Measurements from ENCODE around the gene WFDC11.
A peak's percentile ranks its signal among the peaks of the same experiment; 100 is the strongest.

WFDC11 gene

DNA sequence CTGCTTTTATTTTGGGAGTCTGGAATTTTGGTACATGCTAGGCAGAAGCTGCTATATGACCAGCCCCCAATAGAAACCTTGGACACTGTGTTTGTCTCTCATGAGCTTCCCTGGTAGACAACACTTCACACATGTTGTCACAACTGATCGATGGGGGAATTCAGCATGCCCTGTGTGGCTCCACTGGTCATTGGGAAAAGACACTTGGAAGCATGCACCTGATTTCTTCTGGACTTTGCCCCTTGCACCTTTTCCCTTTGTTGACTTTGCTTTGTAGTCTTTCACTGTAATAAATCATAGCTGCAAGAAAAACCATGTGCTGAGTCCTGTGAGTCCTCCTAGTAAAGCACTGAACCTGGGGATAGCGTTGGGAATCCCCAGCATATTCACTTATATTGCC lies 48.4 kb downstream of the WFDC11 start:
- WGBS (ENCODE audit: extremely low coverage, insufficient coverage, low lambda C conversion rate): no CpG with 5 or more reads among the region's 2 CpGs
- H3K36me3 ChIP-seq (ENCODE audit: control insufficient read depth, insufficient read depth, low read length): no peaks in the 10 kb centered on the region

DNA sequence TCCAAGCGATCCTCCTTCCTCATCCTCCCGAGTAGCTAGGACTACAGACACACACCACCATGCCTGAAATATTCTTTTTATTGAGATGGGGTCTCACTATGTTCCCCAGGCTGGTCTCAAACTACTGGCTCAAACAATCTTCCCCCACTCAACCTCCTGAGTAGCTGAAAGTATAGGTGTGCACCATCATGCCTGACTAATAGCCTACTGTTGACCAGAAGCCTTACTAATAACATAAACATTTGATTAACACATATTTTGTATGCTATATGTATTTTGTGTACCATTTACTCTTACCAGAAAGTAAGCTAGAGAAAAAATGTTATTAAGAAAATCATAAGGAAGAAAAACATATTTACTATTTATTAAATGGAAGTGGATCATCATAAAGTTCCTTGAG lies 52.4 kb downstream of the WFDC11 start:
- Histone ChIP-seq H3K79me2 (ENCODE audit: control insufficient read depth, insufficient read depth, low read length) (no peaks in the 10 kb centered on the region), H3K4me1 (ENCODE audit: control insufficient read depth, low read depth, low read length) (no peaks in the 10 kb centered on the region), H3K4me3 (ENCODE audit: low read length) (no peak overlapping the region), H4K5ac (ENCODE audit: low read length) (no peak overlapping the region), H2AK5ac (ENCODE audit: low read length) (no peak overlapping the region), H3K36me3 (ENCODE audit: control insufficient read depth, insufficient read depth, low read length) (no peaks in the 10 kb centered on the region), H4K8ac (ENCODE audit: low read depth, low read length) (no peak overlapping the region), H3K4ac (ENCODE audit: low read depth, low read length) (no peak overlapping the region), H2BK15ac (replicated peaks; ENCODE audit: low read depth) (peak overlapping the region; percentile 42), H3K27me3 (ENCODE audit: insufficient read depth, low read length, poor library complexity) (no peaks in the 10 kb centered on the region), H3K18ac (ENCODE audit: low read length) (no peak overlapping the region), H3K23ac (ENCODE audit: low read length) (no peak overlapping the region), H3K9ac (ENCODE audit: low read length) (no peak overlapping the region), H2BK120ac (ENCODE audit: low read depth, low read length) (no peak overlapping the region), H2BK5ac (ENCODE audit: low read length) (no peak overlapping the region), H3K56ac (ENCODE audit: low read length) (no peak overlapping the region), H3K27ac (ENCODE audit: low read depth, low read length) (no peak overlapping the region), H3K4me2 (ENCODE audit: low read length) (no peak overlapping the region), H3K79me1 (ENCODE audit: low read length) (no peaks in the 10 kb centered on the region)
- no CpG with 5 or more reads among the region's 2 CpGs for WGBS (ENCODE audit: extremely low coverage, insufficient coverage, low lambda C conversion rate)
- DNase-seq: no peak

More for the DNA sequence above, 48.4 kb downstream of the WFDC11 start:
- Histone ChIP-seq H2BK15ac (replicated peaks; ENCODE audit: low read depth) (no peak overlapping the region), H2BK5ac (ENCODE audit: low read length) (no peak overlapping the region), H3K27me3 (ENCODE audit: insufficient read depth, low read length, poor library complexity) (no peaks in the 10 kb centered on the region), H3K27ac (ENCODE audit: low read depth, low read length) (no peak overlapping the region), H3K4me2 (ENCODE audit: low read length) (no peak overlapping the region), H4K5ac (ENCODE audit: low read length) (no peak overlapping the region), H3K4ac (ENCODE audit: low read depth, low read length) (no peak overlapping the region), H3K9ac (ENCODE audit: low read length) (no peak overlapping the region), H4K8ac (ENCODE audit: low read depth, low read length) (no peak overlapping the region), H3K18ac (ENCODE audit: low read length) (no peak overlapping the region), H3K79me1 (ENCODE audit: low read length) (no peaks in the 10 kb centered on the region), H3K56ac (ENCODE audit: low read length) (no peak overlapping the region), H3K4me1 (ENCODE audit: control insufficient read depth, low read depth, low read length) (no peaks in the 10 kb centered on the region), H3K4me3 (ENCODE audit: low read length) (no peak overlapping the region), H3K23ac (ENCODE audit: low read length) (no peak overlapping the region), H2BK120ac (ENCODE audit: low read depth, low read length) (no peak overlapping the region), H2AK5ac (ENCODE audit: low read length) (no peak overlapping the region), H3K79me2 (ENCODE audit: control insufficient read depth, insufficient read depth, low read length) (no peaks in the 10 kb centered on the region)
- no peak for DNase-seq

DNA sequence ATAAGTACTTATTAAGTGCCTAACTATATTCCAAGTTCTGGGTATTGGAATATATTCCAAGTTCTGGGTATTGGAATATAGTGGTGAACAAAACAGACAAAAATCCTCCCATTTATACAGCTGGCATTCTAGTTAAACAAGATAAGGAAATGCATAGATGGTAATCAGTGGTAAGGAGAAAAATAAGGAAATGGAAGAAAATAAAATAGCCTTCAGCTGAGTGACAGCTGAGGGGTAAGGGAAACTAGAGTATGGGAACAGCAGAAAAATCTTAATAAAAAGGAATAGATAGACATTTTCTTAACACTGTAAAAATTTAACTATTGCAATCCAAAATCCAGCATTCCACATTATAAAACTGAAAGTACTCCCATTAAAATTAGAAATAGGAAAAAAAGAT lies 57.7 kb downstream of the WFDC11 start:
- H3K79me2 ChIP-seq (ENCODE audit: control insufficient read depth, insufficient read depth, low read length): no peaks in the 10 kb centered on the region
- H3K4me1 ChIP-seq (ENCODE audit: control insufficient read depth, low read depth, low read length): no peaks in the 10 kb centered on the region
- H3K4me2 ChIP-seq (ENCODE audit: low read length): no peak overlapping the region
- no peak overlapping the region for H3K4ac ChIP-seq (ENCODE audit: low read depth, low read length)
- H3K36me3 ChIP-seq (ENCODE audit: control insufficient read depth, insufficient read depth, low read length): no peaks in the 10 kb centered on the region
- no peak overlapping the region for H3K23ac ChIP-seq (ENCODE audit: low read length)
- no peak overlapping the region for H3K4me3 ChIP-seq (ENCODE audit: low read length)
- H2BK120ac ChIP-seq (ENCODE audit: low read depth, low read length): no peak overlapping the region
- H3K9ac ChIP-seq (ENCODE audit: low read length): no peak overlapping the region
- no peak overlapping the region for H3K27ac ChIP-seq (ENCODE audit: low read depth, low read length)
- H2AK5ac ChIP-seq (ENCODE audit: low read length): no peak overlapping the region
- H2BK15ac ChIP-seq (replicated peaks; ENCODE audit: low read depth): no peak overlapping the region
- no peak overlapping the region for H4K5ac ChIP-seq (ENCODE audit: low read length)
- no peaks in the 10 kb centered on the region for H3K27me3 ChIP-seq (ENCODE audit: insufficient read depth, low read length, poor library complexity)
- H4K8ac ChIP-seq (ENCODE audit: low read depth, low read length): no peak overlapping the region
- H3K18ac ChIP-seq (ENCODE audit: low read length): no peak overlapping the region
- H2BK5ac ChIP-seq (ENCODE audit: low read length): no peak overlapping the region
- H3K56ac ChIP-seq (ENCODE audit: low read length): no peak overlapping the region
- DNase-seq: no peak
- H3K79me1 ChIP-seq (ENCODE audit: low read length): no peaks in the 10 kb centered on the region

DNA sequence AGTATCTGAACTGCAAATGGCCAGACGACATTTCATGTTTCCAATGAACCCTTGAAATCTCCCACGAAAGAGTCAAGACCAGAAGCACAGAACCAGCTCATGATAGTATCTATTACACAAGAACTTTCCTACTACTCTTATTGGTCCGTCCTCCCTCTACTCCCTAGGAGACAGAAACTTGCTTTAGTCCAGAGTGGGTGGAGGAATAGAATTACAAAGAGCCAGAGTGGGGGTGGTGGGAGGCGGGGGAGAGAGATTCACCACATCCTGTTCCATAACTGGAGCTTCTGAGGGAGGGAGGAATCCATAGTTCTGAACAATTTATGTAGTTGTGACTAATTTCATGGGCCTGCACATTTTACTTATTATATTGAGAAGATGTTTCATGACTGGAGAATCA lies 59.0 kb downstream of the WFDC11 start:
- Histone ChIP-seq H3K4ac (ENCODE audit: low read depth, low read length) (no peak overlapping the region), H3K27ac (ENCODE audit: low read depth, low read length) (no peak overlapping the region), H3K4me1 (ENCODE audit: control insufficient read depth, low read depth, low read length) (no peaks in the 10 kb centered on the region), H2BK120ac (ENCODE audit: low read depth, low read length) (no peak overlapping the region), H3K56ac (ENCODE audit: low read length) (no peak overlapping the region), H2BK15ac (replicated peaks; ENCODE audit: low read depth) (no peak overlapping the region), H3K18ac (ENCODE audit: low read length) (no peak overlapping the region), H3K36me3 (ENCODE audit: control insufficient read depth, insufficient read depth, low read length) (no peaks in the 10 kb centered on the region), H4K8ac (ENCODE audit: low read depth, low read length) (no peak overlapping the region), H4K5ac (ENCODE audit: low read length) (no peak overlapping the region), H3K27me3 (ENCODE audit: insufficient read depth, low read length, poor library complexity) (no peaks in the 10 kb centered on the region), H3K4me2 (ENCODE audit: low read length) (no peak overlapping the region), H2BK5ac (ENCODE audit: low read length) (no peak overlapping the region), H3K9ac (ENCODE audit: low read length) (no peak overlapping the region), H3K4me3 (ENCODE audit: low read length) (no peak overlapping the region), H3K23ac (ENCODE audit: low read length) (no peak overlapping the region), H2AK5ac (ENCODE audit: low read length) (no peak overlapping the region), H3K79me2 (ENCODE audit: control insufficient read depth, insufficient read depth, low read length) (no peaks in the 10 kb centered on the region), H3K79me1 (ENCODE audit: low read length) (no peaks in the 10 kb centered on the region)
- DNase-seq: no peak
- no CpG with 5 or more reads among the region's 4 CpGs for WGBS (ENCODE audit: extremely low coverage, insufficient coverage, low lambda C conversion rate)

DNA sequence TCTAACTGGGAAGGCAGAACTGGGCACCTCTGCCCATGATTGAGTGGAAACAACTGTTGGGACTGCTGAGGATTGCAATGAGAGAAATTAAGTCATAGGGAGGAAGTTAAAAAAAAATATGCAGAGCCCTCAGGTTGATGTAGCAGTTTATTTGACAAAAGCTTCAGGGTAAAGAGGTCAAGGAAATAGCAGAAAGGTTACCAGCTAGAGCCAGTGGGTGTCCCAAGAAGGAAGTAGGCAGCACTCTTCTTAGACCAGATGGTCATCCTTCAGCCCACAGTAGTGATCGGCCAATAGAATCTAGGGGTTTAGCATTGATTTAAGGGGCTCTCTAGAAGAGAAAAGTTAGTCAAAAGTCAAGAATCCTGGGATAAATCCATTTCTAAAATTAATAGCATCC lies 62.2 kb downstream of the WFDC11 start:
- H3K18ac ChIP-seq (ENCODE audit: low read length): no peak overlapping the region
- H3K9ac ChIP-seq (ENCODE audit: low read length): no peak overlapping the region
- no peak overlapping the region for H3K23ac ChIP-seq (ENCODE audit: low read length)
- H2BK5ac ChIP-seq (ENCODE audit: low read length): no peak overlapping the region
- H3K4me1 ChIP-seq (ENCODE audit: control insufficient read depth, low read depth, low read length): no peaks in the 10 kb centered on the region
- H2BK120ac ChIP-seq (ENCODE audit: low read depth, low read length): no peak overlapping the region
- H2BK15ac ChIP-seq (replicated peaks; ENCODE audit: low read depth): no peak overlapping the region
- no peak for DNase-seq
- H3K27me3 ChIP-seq (ENCODE audit: insufficient read depth, low read length, poor library complexity): no peaks in the 10 kb centered on the region
- H3K4me3 ChIP-seq (ENCODE audit: low read length): no peak overlapping the region
- WGBS (ENCODE audit: extremely low coverage, insufficient coverage, low lambda C conversion rate): no CpG with 5 or more reads among the region's 1 CpG
- no peaks in the 10 kb centered on the region for H3K79me2 ChIP-seq (ENCODE audit: control insufficient read depth, insufficient read depth, low read length)
- H4K8ac ChIP-seq (ENCODE audit: low read depth, low read length): no peak overlapping the region
- H3K56ac ChIP-seq (ENCODE audit: low read length): no peak overlapping the region
- H3K4ac ChIP-seq (ENCODE audit: low read depth, low read length): no peak overlapping the region
- no peaks in the 10 kb centered on the region for H3K36me3 ChIP-seq (ENCODE audit: control insufficient read depth, insufficient read depth, low read length)
- H2AK5ac ChIP-seq (ENCODE audit: low read length): no peak overlapping the region
- H3K27ac ChIP-seq (ENCODE audit: low read depth, low read length): no peak overlapping the region
- H4K5ac ChIP-seq (ENCODE audit: low read length): no peak overlapping the region
- H3K79me1 ChIP-seq (ENCODE audit: low read length): no peaks in the 10 kb centered on the region
- H3K4me2 ChIP-seq (ENCODE audit: low read length): no peak overlapping the region

All from mesendoderm (in vitro differentiated cells).